GM20431 (cell line): ENCODE measurements around the gene DNASE1L2.
"Not testable (repeated sequence)": the region's sequence is repeated elsewhere in the genome, so short reads cannot be mapped to it uniquely, and the experiment has no call there.

Experiments used
- in situ Hi-C: fragments of 300-500 bp; cut with MseI, MboI; formaldehyde crosslinking; loops from one replicate; pipeline ENCODE4 v1.15.0; 2020; ENCODE audit warnings: low sequenced_read_pairs; ENCODE audit not compliant: unreplicated experiment

Gene DNASE1L2

GRCh38 chr16:2203119-2203688 is 33.0 kb upstream of the DNASE1L2 start:
- in situ Hi-C loops = not testable (repeated sequence)

GRCh38 chr16:2204416-2205103 is 31.7 kb upstream of the DNASE1L2 start:
- in situ Hi-C loops = no loop called here

GRCh38 chr16:2205104-2205966 is 30.9 kb upstream of the DNASE1L2 start, which contains the start of gene MLST8:
MLST8 (plus strand) TSS chr16:2205454; CDS start chr16:2206086, 632 bp downstream.
- in situ Hi-C loops = no loop called here

- in situ Hi-C loops = no loop called here
Measured at GRCh38 chr16:2205967-2206313, 30.3 kb upstream of the DNASE1L2 start.

- in situ Hi-C loops = no loop called here
Measured at GRCh38 chr16:2206420-2206779, 29.8 kb upstream of the DNASE1L2 start.

- in situ Hi-C loops = no loop called here
Measured at GRCh38 chr16:2206780-2207433, 29.3 kb upstream of the DNASE1L2 start.

GRCh38 chr16:2207872-2208271 is 28.4 kb upstream of the DNASE1L2 start:
- in situ Hi-C loops = no loop called here

GRCh38 chr16:2208308-2208707 is 27.9 kb upstream of the DNASE1L2 start:
- in situ Hi-C loops = no loop called here

- in situ Hi-C loops = no loop called here
Measured at GRCh38 chr16:2208772-2209171, 27.5 kb upstream of the DNASE1L2 start.

- in situ Hi-C loops = no loop called here
Measured at GRCh38 chr16:2209258-2210008, 26.8 kb upstream of the DNASE1L2 start.

- in situ Hi-C loops = no loop called here
Measured at GRCh38 chr16:2210009-2210332, 26.3 kb upstream of the DNASE1L2 start.

- in situ Hi-C loops = no loop called here
Measured at GRCh38 chr16:2210386-2211365, 25.6 kb upstream of the DNASE1L2 start, which contains the start of gene BRICD5. BRICD5 (minus strand) TSS chr16:2210863; CDS start chr16:2210833, 30 bp downstream.

GRCh38 chr16:2211923-2212347 is 24.3 kb upstream of the DNASE1L2 start:
- in situ Hi-C loops = no loop called here

GRCh38 chr16:2212362-2213324 is 23.6 kb upstream of the DNASE1L2 start:
- in situ Hi-C loops = no loop called here

GRCh38 chr16:2213817-2214718 is 22.2 kb upstream of the DNASE1L2 start:
- in situ Hi-C loops = no loop called here

- in situ Hi-C loops = no loop called here
Measured at GRCh38 chr16:2214719-2214968, 21.6 kb upstream of the DNASE1L2 start, which contains the start of gene PGP. PGP (minus strand) TSS chr16:2214840; CDS start chr16:2214777, 63 bp downstream.

- in situ Hi-C loops = no loop called here
Measured at GRCh38 chr16:2216330-2216729, 19.9 kb upstream of the DNASE1L2 start.
